ENCODE measurements around the gene GATA1.

The GATA1 gene

GRCh38 chrX:48787505-48788443 is 1.4 kb downstream of the GATA1 start:
- in situ Hi-C loops (cut with HindIII; ENCODE audit: low pct_unique_long_range_greater_than_20kb, low sequenced_read_pairs): no loop called here
- TF ChIP-seq JUND (IDR thresholded peaks at IDR 0.05; ENCODE audit: low read depth): no peak
- DNase-seq (ENCODE audit: low read depth in 1 of 2, low spot score in 1 of 2): no peak

- in situ Hi-C loops (cut with HindIII; ENCODE audit: low pct_unique_long_range_greater_than_20kb, low sequenced_read_pairs): no loop called here
- no peak for TF ChIP-seq JUND (IDR thresholded peaks at IDR 0.05; ENCODE audit: low read depth)
- no peak for DNase-seq (ENCODE audit: low read depth in 1 of 2, low spot score in 1 of 2)
Measured at GRCh38 chrX:48789366-48790220, 3.2 kb downstream of the GATA1 start.

GRCh38 chrX:48790477-48790876 is 4.1 kb downstream of the GATA1 start:
- in situ Hi-C loops (cut with HindIII; ENCODE audit: low pct_unique_long_range_greater_than_20kb, low sequenced_read_pairs): no loop called here
- TF ChIP-seq JUND (IDR thresholded peaks at IDR 0.05; ENCODE audit: low read depth): no peak

GRCh38 chrX:48791063-48791820 is 4.9 kb downstream of the GATA1 start:
- no peak for DNase-seq (ENCODE audit: low read depth in 1 of 2, low spot score in 1 of 2)
- TF ChIP-seq JUND (IDR thresholded peaks at IDR 0.05; ENCODE audit: low read depth): no peak
- in situ Hi-C loops (cut with HindIII; ENCODE audit: low pct_unique_long_range_greater_than_20kb, low sequenced_read_pairs): no loop called here

More at GRCh38 chrX:48790477-48790876, 4.1 kb downstream of the GATA1 start:
- no peak for DNase-seq (ENCODE audit: low read depth in 1 of 2, low spot score in 1 of 2)

GRCh38 chrX:48792219-48792618 is 5.8 kb downstream of the GATA1 start:
- in situ Hi-C loops (cut with HindIII; ENCODE audit: low pct_unique_long_range_greater_than_20kb, low sequenced_read_pairs): no loop called here
- no peak for DNase-seq (ENCODE audit: low read depth in 1 of 2, low spot score in 1 of 2)
- no peak for TF ChIP-seq JUND (IDR thresholded peaks at IDR 0.05; ENCODE audit: low read depth)

- no peak for DNase-seq (ENCODE audit: low read depth in 1 of 2, low spot score in 1 of 2)
- in situ Hi-C loops (cut with HindIII; ENCODE audit: low pct_unique_long_range_greater_than_20kb, low sequenced_read_pairs): no loop called here
Measured at GRCh38 chrX:48793935-48794334, 7.5 kb downstream of the GATA1 start.

GRCh38 chrX:48794340-48794910 is 8.0 kb downstream of the GATA1 start:
- no peak for TF ChIP-seq JUND (IDR thresholded peaks at IDR 0.05; ENCODE audit: low read depth)
- DNase-seq (ENCODE audit: low read depth in 1 of 2, low spot score in 1 of 2): no peak
- in situ Hi-C loops (cut with HindIII; ENCODE audit: low pct_unique_long_range_greater_than_20kb, low sequenced_read_pairs): no loop called here

More at GRCh38 chrX:48793935-48794334, 7.5 kb downstream of the GATA1 start:
- no peak for TF ChIP-seq JUND (IDR thresholded peaks at IDR 0.05; ENCODE audit: low read depth)

GRCh38 chrX:48794911-48795515 is 8.6 kb downstream of the GATA1 start:
- no peak for DNase-seq (ENCODE audit: low read depth in 1 of 2, low spot score in 1 of 2)
- in situ Hi-C loops (cut with HindIII; ENCODE audit: low pct_unique_long_range_greater_than_20kb, low sequenced_read_pairs): no loop called here
- no peak for TF ChIP-seq JUND (IDR thresholded peaks at IDR 0.05; ENCODE audit: low read depth)

GRCh38 chrX:48798318-48798717 is 11.9 kb downstream of the GATA1 start:
- no peak for DNase-seq (ENCODE audit: low read depth in 1 of 2, low spot score in 1 of 2)
- TF ChIP-seq JUND (IDR thresholded peaks at IDR 0.05; ENCODE audit: low read depth): no peak
- in situ Hi-C loops (cut with HindIII; ENCODE audit: low pct_unique_long_range_greater_than_20kb, low sequenced_read_pairs): no loop called here

GRCh38 chrX:48800574-48801279 is 14.3 kb downstream of the GATA1 start:
- in situ Hi-C loops (cut with HindIII; ENCODE audit: low pct_unique_long_range_greater_than_20kb, low sequenced_read_pairs): no loop called here
- DNase-seq (ENCODE audit: low read depth in 1 of 2, low spot score in 1 of 2): no peak
- no peak for TF ChIP-seq JUND (IDR thresholded peaks at IDR 0.05; ENCODE audit: low read depth)

All from T47D (cell line).